ENCODE data around the gene NHSL1.

The NHSL1 gene

GRCh38 chr6:138540468-138540867, 41.2 kb upstream of the NHSL1 start:
- no peak for TF ChIP-seq TCF4 (CRISPR knock-in tag; IDR thresholded peaks at IDR 0.05; ENCODE audit: borderline replicate concordance)
- TF ChIP-seq ZFP3 (CRISPR knock-in tag; IDR thresholded peaks at IDR 0.05), result no peak
- no peak for TF ChIP-seq TOX (CRISPR knock-in tag; IDR thresholded peaks at IDR 0.05; ENCODE audit: borderline replicate concordance)
- TF ChIP-seq CREB5 (CRISPR knock-in tag; IDR thresholded peaks at IDR 0.05; ENCODE audit: low read depth), result no peak
- no peak for TF ChIP-seq TSHZ2 (CRISPR knock-in tag; IDR thresholded peaks at IDR 0.05)
- TF ChIP-seq ESRRG (CRISPR knock-in tag; IDR thresholded peaks at IDR 0.05), result no peak
- no peak for TF ChIP-seq CSRNP3 (CRISPR knock-in tag; IDR thresholded peaks at IDR 0.05)
- TF ChIP-seq BACH2 (CRISPR knock-in tag; IDR thresholded peaks at IDR 0.05; ENCODE audit: borderline replicate concordance), result no peak
- no peak for ATAC-seq

- TF ChIP-seq ZFP30 (CRISPR knock-in tag; IDR thresholded peaks at IDR 0.05) (no peak), OSR1 (CRISPR knock-in tag; IDR thresholded peaks at IDR 0.05) (no peak), ESRRG (CRISPR knock-in tag; IDR thresholded peaks at IDR 0.05) (no peak), ZNF70 (CRISPR knock-in tag; IDR thresholded peaks at IDR 0.05) (no peak), TCF4 (CRISPR knock-in tag; IDR thresholded peaks at IDR 0.05; ENCODE audit: borderline replicate concordance) (no peak), BACH2 (CRISPR knock-in tag; IDR thresholded peaks at IDR 0.05; ENCODE audit: borderline replicate concordance) (no peak), SNAI2 (CRISPR knock-in tag; IDR thresholded peaks at IDR 0.05) (no peak), ZC3H10 (CRISPR knock-in tag; IDR thresholded peaks at IDR 0.05) (no peak), ISL1 (CRISPR knock-in tag; IDR thresholded peaks at IDR 0.05) (no peak), ZNF8 (CRISPR knock-in tag; IDR thresholded peaks at IDR 0.05) (no peak), POU6F1 (CRISPR knock-in tag; IDR thresholded peaks at IDR 0.05; ENCODE audit: borderline replicate concordance, low read depth) (no peak), ARNTL (CRISPR knock-in tag; IDR thresholded peaks at IDR 0.05; ENCODE audit: borderline replicate concordance, low read depth) (no peak), RARB (CRISPR knock-in tag; IDR thresholded peaks at IDR 0.05) (no peak), TOX (CRISPR knock-in tag; IDR thresholded peaks at IDR 0.05; ENCODE audit: borderline replicate concordance) (no peak)
- ATAC-seq, result no peak
These were observed 40.6 kb upstream of the NHSL1 start for GRCh38 chr6:138539876-138540275.

GRCh38 chr6:138538390-138539031, 39.2 kb upstream of the NHSL1 start:
- TF ChIP-seq ZNF70 (CRISPR knock-in tag; IDR thresholded peaks at IDR 0.05) (no peak), BACH2 (CRISPR knock-in tag; IDR thresholded peaks at IDR 0.05; ENCODE audit: borderline replicate concordance) (no peak), ZFP30 (CRISPR knock-in tag; IDR thresholded peaks at IDR 0.05) (no peak), CSRNP3 (CRISPR knock-in tag; IDR thresholded peaks at IDR 0.05) (no peak), POU6F1 (CRISPR knock-in tag; IDR thresholded peaks at IDR 0.05; ENCODE audit: borderline replicate concordance, low read depth) (no peak), GLIS3 (CRISPR knock-in tag; IDR thresholded peaks at IDR 0.05) (no peak), CSDC2 (CRISPR knock-in tag; IDR thresholded peaks at IDR 0.05) (no peak), CREB5 (CRISPR knock-in tag; IDR thresholded peaks at IDR 0.05; ENCODE audit: low read depth) (no peak), SNAI2 (CRISPR knock-in tag; IDR thresholded peaks at IDR 0.05) (no peak), ISL1 (CRISPR knock-in tag; IDR thresholded peaks at IDR 0.05) (no peak)
- ATAC-seq, result no peak

All from SK-N-SH treated with all-trans-retinoic acid at 6 μM for 48 hours (cell line).